Peyer's patch (tissue), 4 donors: ENCODE data around the gene MOCOS. TPM values are rescaled to one million over a fixed set of nuclear protein-coding genes. Genes with fewer than 3 reads are reported as not detected.

Experiments used
- DNase-seq, 3 donors: peaks; one replicate each; pipeline ENCODE4 v3.0.0-alpha.2; 2017 to 2019
- H3K27ac ChIP-seq, 4 donors: fragments of 200-600 bp; sonication (generic); one replicate each; pipeline ENCODE4 v1.5.1; 2016 to 2019
- H3K27me3 ChIP-seq, 2 donors: fragments of 200-600 bp; sonication (generic); one replicate each; pipeline ENCODE4 v1.5.1; 2019
- H3K36me3 ChIP-seq, 3 donors: fragments of 200-600 bp; sonication (generic); one replicate each; pipeline ENCODE4 v1.5.1; 2016 to 2019
- H3K4me1 ChIP-seq, 4 donors: fragments of 200-600 bp; sonication (generic); one replicate each; pipeline ENCODE4 v1.5.1; 2016 to 2019
- H3K4me3 ChIP-seq, 4 donors: fragments of 200-600 bp; sonication (generic); 1 replicate in 3 of 4; 2 replicates in 1 of 4; pipeline ENCODE4 v1.5.1; 2016 to 2019; ENCODE audit warnings: mild to moderate bottlenecking in 1 of 4
- H3K9me3 ChIP-seq, 4 donors: fragments of 200-600 bp; sonication (generic); one replicate each; pipeline ENCODE4 v1.5.1; 2016 to 2019; ENCODE audit warnings: mild to moderate bottlenecking in 1 of 4
- POLR2A ChIP-seq, 2 donors: fragments of 450-650 bp; IDR thresholded peaks; one replicate each; pipeline ENCODE4 v1.5.1; 2017; ENCODE audit warnings: antibody characterized with exemption in 2 of 2, mild to moderate bottlenecking in 2 of 2, moderate library complexity in 2 of 2
- total RNA-seq, 4 donors: library from RNA; depleted of rRNA; stranded (reverse); fragments of >200 nt; gene quantifications; one replicate each; pipeline ENCODE4 v1.1.0, GENCODE V29; 2016
- TF ChIP-seq, protein P1 (sequence below), 6 experiments: fragments of 450-650 bp in 4 of 6; fragments of 200-600 bp in 2 of 6; sonication (generic) in 1 of 6; IDR thresholded peaks; one replicate each; pipeline ENCODE4 v1.5.1; 2017 to 2019; ENCODE audit warnings: antibody characterized with exemption in 6 of 6, mild to moderate bottlenecking in 3 of 6, moderate library complexity in 1 of 6

Gene MOCOS
- total RNA-seq, 4 donors from 2014 or later = 5.0 to 34.0 (median 25.4) TPM

DNA sequence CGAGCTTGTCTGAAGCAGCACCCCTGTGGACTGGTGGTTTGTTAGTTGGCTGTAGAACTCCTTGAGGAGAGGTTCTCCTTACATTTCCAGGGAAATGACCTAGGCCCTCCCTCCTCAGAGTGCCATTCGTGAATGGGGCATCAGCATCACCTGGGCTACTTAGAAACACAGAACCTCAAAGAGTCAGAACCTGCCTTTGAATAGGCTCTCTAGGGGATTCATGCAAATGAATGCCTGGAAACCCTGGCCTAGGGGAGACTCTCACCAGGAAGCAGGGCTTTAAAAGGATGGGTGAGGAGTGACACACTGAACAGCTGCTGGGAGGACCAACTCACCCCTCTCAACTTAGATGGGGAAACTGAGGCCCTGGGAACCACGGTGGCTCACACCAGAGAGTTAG lies 2.1 kb upstream of the MOCOS start:
- Histone ChIP-seq H3K4me1 (peaks cover under 1 to 20% (median 6%) of the 10 kb centered on the region in 4 donors), H3K9me3 (no peaks in the 10 kb centered on the region), H3K4me3 (no peak overlapping the region), H3K36me3 (no peaks in the 10 kb centered on the region), H3K27ac (no peak overlapping the region), H3K27me3 (no peaks in the 10 kb centered on the region)
- TF ChIP-seq, protein P1, sequence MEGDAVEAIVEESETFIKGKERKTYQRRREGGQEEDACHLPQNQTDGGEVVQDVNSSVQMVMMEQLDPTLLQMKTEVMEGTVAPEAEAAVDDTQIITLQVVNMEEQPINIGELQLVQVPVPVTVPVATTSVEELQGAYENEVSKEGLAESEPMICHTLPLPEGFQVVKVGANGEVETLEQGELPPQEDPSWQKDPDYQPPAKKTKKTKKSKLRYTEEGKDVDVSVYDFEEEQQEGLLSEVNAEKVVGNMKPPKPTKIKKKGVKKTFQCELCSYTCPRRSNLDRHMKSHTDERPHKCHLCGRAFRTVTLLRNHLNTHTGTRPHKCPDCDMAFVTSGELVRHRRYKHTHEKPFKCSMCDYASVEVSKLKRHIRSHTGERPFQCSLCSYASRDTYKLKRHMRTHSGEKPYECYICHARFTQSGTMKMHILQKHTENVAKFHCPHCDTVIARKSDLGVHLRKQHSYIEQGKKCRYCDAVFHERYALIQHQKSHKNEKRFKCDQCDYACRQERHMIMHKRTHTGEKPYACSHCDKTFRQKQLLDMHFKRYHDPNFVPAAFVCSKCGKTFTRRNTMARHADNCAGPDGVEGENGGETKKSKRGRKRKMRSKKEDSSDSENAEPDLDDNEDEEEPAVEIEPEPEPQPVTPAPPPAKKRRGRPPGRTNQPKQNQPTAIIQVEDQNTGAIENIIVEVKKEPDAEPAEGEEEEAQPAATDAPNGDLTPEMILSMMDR (IDR thresholded peaks at IDR 0.05) = no peak
- no peak for TF ChIP-seq POLR2A (IDR thresholded peaks at IDR 0.05)
- DNase-seq = no peak

DNA sequence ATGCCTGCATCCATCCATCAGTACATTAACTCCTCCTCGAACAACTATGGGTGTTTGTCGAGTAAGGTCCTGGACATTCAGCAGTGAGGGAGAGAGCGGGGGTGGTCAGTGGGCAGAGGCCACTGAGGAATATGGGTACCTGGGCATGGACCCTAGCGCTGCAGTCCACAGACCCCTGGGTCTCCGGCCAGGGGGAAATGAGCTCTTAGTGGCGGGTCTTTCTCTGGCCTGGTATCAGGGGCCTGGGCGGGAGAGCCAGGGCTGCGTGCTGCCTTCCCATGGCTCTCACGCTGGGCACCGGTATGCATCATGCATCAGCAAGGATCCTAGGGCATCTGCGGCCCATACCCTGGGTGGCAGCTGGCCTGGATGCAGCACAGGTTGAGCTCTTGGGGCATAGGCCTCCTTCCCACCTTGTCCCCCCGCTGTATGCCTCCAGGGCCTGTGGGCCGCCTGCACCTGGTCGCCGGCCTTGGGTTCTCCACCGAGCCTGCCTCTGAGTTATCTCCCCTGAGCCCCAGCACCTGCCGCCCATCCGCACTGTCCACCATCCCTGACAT lies 1.3 kb upstream of the MOCOS start:
- H3K27ac ChIP-seq = no peak overlapping the region
- no peaks in the 10 kb centered on the region for H3K27me3 ChIP-seq
- H3K36me3 ChIP-seq = no peaks in the 10 kb centered on the region
- peaks cover 0 to 17% (median 5%) of the 10 kb centered on the region in 4 donors for H3K4me1 ChIP-seq
- H3K4me3 ChIP-seq = peak overlapping the region in 2 of 4 donors; percentile 81 to 87
- TF ChIP-seq POLR2A (IDR thresholded peaks at IDR 0.05) = no peak
- DNase-seq = no peak
- H3K9me3 ChIP-seq = no peaks in the 10 kb centered on the region

DNA sequence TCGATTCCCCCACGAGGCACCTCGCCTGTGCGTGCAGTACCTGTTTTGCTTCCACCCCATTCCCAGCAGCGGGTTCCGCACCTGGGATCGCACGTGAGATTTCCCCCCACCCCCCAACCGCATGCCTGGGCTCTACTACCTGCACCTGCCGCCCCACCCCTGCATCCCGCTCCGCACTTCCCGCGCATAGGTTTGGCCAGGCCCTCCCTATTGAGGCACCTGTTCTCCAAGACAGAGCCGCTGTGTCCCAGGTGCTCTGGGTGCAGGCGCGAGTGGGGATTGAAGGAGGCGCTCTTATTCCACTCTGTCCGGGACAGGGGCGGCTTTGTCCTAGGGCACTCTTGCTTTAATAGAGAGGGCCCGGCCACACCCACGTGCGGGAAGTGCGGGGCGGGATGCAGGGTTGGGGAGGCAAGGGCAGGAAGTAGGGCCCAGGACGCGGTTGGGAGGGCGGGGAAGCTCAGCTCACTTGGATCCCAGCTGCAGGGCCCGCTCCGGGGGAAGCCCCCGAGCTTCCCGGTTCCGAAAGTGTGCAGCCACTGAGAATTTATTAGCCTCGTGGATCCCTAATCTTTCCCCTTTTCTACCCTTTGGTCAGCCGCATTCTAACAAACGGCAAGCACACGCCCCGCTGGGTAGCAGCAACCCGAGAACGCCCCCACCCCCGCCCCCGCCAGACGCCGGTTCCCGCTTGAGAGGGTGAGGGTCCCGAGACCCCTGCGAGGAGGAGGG lies 670 bp upstream of the MOCOS start:
- TF ChIP-seq, protein P1 (IDR thresholded peaks at IDR 0.05) = peak in 1 of 6 experiments; percentile 14
- no peak for TF ChIP-seq POLR2A (IDR thresholded peaks at IDR 0.05)
- Histone ChIP-seq H3K27me3 (no peaks in the 10 kb centered on the region), H3K27ac (peak overlapping the region; percentile 40 to 90 (median 62)), H3K36me3 (no peaks in the 10 kb centered on the region), H3K9me3 (no peaks in the 10 kb centered on the region), H3K4me1 (peaks cover 0 to 17% (median 5%) of the 10 kb centered on the region in 4 donors), H3K4me3 (peak overlapping the region; percentile 61 to 87 (median 72))
- DNase-seq = peak; percentile 30 to 80 (median 71)

DNA sequence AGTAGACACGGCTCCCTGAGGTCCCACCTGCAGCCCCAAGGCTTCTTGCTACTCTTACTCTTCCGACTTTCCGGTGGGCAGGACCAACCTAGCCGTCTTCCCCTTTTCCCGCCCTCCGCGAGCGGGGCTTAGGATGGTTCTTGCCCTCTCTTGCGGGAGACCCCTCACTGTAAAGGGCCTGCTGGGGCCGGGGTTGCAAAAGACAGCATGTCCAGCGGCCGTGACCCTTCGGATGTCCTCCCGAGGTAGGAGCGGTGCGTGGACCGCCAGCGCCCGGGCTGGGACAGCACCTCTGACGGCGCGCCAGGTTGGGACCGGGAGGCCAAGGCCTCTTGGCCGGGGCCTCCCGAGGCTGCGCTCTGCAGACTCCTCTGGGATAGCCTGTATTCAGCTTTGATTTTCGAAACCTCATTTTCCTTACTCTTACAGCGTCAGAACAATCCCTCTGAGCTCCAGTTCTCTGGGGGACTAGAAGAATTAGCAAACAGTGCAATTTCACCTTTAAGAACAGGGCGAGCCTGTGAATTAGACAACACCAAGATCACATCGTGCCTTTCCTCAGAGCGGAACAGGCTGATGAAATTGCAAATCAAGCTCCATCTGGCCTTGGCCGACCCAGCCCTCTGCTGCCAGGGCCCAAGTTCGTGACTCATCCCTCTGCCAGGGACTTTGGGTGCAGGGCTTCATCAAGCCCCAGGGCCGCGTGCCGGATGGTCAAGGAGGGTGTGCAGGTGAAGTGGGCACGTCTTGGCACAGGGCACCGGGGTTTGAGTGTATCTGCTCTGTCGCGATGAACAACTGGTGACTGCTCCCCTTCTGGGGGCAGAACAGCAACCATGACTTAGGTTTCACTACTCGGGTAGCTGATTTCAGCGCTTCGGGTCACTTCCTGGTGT lies 777 bp downstream of the MOCOS start:
- DNase-seq = peak in 2 of 3 donors; percentile 68 to 73
- Histone ChIP-seq H3K4me3 (peak overlapping the region; percentile 61 to 87 (median 72)), H3K9me3 (no peaks in the 10 kb centered on the region), H3K27me3 (no peaks in the 10 kb centered on the region), H3K36me3 (no peaks in the 10 kb centered on the region), H3K27ac (peak overlapping the region in 3 of 4 donors; percentile 57 to 90 (median 68)), H3K4me1 (peaks cover 0 to 17% (median 5%) of the 10 kb centered on the region in 4 donors)
- TF ChIP-seq, protein P1 (IDR thresholded peaks at IDR 0.05) = no peak
- TF ChIP-seq POLR2A (IDR thresholded peaks at IDR 0.05) = no peak

DNA sequence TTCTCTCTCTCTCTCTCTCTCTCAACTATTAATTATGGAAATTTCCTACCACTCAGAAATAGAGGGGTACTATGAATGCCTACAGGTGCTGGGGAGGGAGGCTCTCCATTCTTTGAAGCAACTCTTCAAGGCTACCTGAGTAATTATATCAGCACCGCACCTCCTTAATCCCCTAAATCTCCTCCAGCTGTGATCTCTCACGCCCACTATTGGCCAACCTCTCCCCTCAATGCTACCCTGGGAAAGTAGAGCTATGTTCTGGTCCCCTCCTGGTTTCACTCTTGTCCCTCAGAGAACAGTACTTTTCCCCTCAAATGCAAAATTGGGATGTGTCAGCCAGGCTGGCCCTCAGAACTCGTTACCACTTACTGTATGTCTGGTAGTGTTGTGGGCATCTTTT lies 1.6 kb downstream of the MOCOS start:
- peak in 1 of 3 donors; percentile 15 for DNase-seq
- Histone ChIP-seq H3K9me3 (no peaks in the 10 kb centered on the region), H3K36me3 (no peaks in the 10 kb centered on the region), H3K4me3 (peak overlapping the region in 2 of 4 donors; percentile 81 to 87), H3K27ac (no peak overlapping the region), H3K4me1 (peaks cover 0 to 17% (median 5%) of the 10 kb centered on the region in 4 donors), H3K27me3 (no peaks in the 10 kb centered on the region)
- TF ChIP-seq, protein P1 (IDR thresholded peaks at IDR 0.05) = no peak
- TF ChIP-seq POLR2A (IDR thresholded peaks at IDR 0.05) = no peak
